GM15510 (cell line): ENCODE measurements around the gene SORL1.

Experiments
- POLR2A ChIP-seq: IDR thresholded peaks from 3 replicates; pipeline ENCODE4 v1.6.1; 2011; ENCODE audit warnings: borderline replicate concordance; ENCODE audit not compliant: insufficient read length; ENCODE audit errors: extremely low read depth

SORL1 gene

DNA sequence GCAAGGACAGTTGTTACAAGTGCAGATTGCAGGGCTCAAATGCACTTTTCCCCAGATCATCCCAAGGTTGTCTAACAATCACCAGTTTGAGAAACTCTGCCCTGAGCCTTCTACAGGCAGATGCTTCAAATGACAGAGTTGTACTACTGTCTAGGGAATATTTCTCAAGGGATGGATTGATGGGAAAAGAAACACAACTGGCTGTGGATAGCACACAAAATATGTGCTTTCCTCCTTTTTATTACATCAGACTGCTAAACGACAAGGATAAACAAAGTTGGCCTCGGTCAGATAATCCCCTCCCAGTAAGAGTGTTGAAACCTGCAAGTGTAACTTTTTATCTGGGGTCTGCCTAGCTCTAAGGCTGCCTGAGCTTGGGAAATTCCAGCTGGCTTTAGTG, 47.3 kb downstream of the SORL1 start:
- TF ChIP-seq POLR2A = no peak

- no peak for TF ChIP-seq POLR2A
These were observed 48.2 kb downstream of the SORL1 start for GRCh38 chr11:121500275-121500674.

DNA sequence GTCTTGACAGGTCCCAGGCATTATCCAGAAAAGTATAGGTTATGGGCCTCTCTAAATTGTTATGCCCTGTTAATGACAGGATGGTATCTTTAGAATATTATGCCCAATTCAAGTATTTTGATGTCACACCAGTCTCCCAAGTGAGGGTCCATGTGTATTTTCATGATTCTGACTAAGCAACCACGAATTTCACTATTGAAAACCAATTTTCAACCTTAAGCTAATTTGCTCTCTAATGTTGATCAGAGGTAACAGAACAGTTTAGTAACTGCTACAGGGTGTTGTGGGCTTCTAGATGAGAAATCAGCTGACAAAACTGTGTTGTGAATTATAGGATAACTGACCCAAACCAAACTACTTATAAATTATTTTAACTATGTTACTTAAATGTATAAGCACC, 48.6 kb downstream of the SORL1 start:
- no peak for TF ChIP-seq POLR2A

DNA sequence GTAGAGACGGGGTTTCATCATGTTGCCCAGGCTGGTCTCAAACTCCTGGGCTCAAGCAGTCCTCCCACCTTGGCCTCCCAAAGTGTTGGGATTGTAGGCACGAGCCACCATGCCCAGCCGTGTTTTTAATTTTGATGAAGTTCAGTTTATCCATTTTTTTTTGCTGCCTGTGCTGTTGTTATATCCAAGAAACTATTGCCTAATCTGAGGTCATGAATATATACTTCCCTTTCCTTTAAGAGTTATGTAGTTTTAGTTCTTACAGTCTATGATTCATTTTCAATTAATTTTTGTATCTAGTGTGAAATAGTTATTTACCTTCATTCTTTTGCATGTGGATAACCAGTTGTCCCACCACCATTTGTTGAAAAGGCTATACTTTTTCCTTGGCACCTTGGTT, 50.9 kb downstream of the SORL1 start:
- TF ChIP-seq POLR2A = no peak

DNA sequence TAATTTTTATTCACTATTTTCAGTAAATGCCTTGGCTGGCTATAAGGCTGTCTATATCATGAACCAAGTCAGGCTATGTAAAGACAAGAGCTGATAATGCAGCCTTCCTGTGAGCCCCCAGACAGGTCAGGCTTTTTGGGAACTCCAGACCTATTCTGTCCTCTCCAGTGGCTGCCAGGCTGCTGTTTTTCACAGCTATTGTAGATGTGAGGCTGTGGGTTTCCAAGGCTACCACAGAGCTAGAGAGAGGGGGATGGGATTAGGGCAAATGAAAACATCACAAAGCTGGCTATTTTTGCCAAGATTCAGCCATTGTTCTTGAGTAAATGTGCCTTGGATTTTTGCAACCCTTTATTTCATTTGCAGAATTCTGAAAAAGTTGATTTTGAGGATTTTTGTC, 56.3 kb downstream of the SORL1 start:
- TF ChIP-seq POLR2A = no peak

- no peak for TF ChIP-seq POLR2A
These were observed 58.3 kb downstream of the SORL1 start for GRCh38 chr11:121510438-121510837.

- no peak for TF ChIP-seq POLR2A
These were observed 60.7 kb downstream of the SORL1 start for GRCh38 chr11:121512468-121513465.

DNA sequence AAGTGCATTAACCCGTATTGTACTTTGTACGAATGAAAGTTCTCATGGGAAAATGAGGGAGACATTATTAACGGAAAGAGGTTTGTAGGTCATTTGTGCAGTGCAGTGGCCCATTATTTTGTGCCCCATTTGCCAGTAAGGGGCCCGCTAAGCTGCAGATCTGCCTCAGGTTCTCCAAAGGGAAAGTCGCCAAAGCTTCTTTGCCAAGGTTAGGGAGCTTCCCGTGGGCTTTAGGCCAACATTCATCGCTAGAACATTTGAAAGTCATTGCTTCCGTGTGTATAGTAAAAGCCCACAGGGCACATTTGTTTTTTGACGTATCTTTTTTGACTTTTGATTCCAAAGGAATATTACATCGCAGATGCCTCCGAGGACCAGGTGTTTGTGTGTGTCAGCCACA, 61.7 kb downstream of the SORL1 start:
- TF ChIP-seq POLR2A = no peak

DNA sequence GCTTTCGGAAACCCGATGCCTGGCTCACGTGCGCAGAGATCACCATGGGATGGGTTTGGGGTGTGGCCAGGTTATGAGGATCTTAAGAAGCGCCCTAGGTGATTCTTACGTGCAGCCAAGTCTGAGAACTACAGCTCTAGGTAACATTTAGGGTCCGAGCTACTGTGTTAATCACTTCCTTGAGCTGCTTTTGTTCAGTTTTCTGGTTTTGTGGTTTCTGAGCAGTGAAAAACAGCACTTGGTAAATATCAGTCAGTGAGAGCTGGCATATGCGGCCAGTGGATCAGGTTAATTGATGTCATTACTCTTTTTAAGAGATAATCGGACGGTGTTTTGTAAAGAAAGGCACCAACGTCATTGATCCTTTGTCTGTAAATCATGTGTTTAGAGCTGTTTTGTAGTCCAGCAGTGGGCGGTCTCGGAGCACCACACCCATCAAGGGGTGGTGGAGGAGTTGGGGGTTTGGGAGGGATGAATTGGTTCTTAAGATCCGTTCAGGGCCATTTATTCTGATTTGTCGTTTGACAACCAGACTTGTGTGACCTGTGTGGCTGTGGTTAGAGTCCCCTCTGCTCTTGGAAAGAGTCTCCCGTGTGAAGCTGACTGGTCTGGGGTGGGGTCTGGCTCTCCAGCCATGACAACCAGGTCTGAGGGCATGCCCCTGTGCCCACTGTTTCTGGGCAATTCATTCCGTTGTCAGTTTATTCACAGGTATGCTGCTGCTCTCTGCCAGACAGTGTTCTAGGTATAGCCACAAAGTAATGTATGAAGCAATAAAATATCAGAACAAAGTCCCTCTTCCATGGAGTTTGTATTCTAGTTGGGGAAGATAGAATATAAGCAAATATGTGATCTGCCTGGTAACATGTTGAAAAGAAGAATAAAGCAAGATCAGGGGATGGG, 62.6 kb downstream of the SORL1 start:
- no peak for TF ChIP-seq POLR2A

- no peak for TF ChIP-seq POLR2A
These were observed 63.2 kb downstream of the SORL1 start for GRCh38 chr11:121515335-121515671.

GRCh38 chr11:121517996-121518395, 65.9 kb downstream of the SORL1 start:
- no peak for TF ChIP-seq POLR2A

DNA sequence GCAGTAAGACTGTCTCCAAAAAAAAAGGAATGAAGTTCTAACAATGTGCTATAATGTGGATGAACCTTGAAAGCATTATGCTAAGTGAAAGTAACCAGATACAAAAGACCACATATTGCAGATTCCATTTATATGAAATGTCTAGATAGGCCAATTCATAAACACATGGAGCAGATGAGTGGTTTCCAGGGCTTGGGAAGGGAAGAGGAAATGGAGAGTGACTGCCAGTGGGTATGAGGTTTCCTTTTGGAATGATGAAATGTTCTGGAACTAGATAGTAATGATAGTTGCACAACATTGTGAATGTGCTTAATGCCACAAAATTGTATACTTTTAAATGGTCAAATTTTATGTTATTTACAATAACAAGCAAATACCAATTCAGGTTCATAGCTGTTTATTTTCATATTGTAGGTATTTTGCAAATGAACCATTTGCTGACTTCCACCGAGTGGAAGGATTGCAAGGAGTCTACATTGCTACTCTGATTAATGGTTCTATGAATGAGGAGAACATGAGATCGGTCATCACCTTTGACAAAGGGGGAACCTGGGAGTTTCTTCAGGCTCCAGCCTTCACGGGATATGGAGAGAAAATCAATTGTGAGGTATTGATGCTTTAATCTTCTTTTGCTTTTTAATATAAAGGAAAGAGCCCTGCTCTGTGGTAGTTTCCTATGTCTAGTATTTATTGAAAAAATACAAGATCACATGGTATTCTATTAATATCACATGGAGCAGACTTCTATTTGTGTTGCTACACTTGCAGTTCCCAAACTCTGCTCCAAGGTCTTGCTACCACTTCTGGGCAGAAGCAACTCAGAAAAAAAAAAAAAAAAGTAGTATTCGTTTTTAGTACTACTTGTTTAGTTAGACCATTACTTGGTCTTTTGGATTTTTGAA, 68.4 kb downstream of the SORL1 start:
- TF ChIP-seq POLR2A = no peak

DNA sequence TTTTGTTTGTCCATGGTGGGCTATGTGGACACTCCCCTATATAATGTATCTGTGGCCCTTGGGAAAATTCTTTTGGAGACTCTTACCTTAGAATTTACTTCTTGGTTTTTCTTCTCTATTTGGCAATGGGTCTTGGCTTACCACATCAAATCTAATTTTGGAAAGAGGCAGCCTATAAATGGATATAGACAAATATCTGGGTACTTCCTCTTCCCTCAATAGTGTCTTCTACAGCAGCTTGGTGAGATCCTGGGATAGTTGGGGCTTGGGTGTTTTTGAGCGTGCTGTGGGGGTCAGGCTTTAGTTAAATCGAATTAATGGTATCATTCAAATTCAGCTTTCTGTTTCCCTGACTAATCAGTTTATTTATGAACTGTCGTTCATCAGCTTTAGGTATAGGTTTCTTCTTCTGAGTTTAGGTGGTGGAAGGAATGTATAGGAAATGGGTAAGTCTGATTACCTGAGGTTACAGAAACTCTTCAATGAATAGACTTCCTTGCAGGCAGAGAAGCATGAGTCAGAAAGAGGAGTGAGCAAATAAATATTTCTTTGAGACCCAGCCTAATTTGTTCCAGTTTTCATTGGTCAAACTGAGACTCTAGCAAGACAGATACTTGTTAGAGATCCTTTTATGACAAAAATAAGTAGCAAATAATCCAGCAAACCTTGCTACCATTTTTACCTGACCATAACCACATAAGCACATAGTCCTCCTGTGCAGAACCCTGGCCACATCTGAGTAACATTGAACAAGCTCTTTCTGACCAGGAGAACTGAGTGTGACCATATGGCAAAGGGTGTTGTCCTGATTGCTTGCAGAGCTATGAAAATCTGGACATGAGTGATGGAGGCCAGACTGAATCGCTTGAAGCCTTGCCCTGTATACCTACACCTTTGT, 69.3 kb downstream of the SORL1 start:
- no peak for TF ChIP-seq POLR2A
